ENCODE data around the gene LDB1. TPM values are rescaled to one million over a fixed set of nuclear protein-coding genes. Genes with fewer than 3 reads are reported as not detected.

The LDB1 gene
- total RNA-seq, 2 experiments from 2014 or later, result 50.8 to 60.9 TPM

DNA sequence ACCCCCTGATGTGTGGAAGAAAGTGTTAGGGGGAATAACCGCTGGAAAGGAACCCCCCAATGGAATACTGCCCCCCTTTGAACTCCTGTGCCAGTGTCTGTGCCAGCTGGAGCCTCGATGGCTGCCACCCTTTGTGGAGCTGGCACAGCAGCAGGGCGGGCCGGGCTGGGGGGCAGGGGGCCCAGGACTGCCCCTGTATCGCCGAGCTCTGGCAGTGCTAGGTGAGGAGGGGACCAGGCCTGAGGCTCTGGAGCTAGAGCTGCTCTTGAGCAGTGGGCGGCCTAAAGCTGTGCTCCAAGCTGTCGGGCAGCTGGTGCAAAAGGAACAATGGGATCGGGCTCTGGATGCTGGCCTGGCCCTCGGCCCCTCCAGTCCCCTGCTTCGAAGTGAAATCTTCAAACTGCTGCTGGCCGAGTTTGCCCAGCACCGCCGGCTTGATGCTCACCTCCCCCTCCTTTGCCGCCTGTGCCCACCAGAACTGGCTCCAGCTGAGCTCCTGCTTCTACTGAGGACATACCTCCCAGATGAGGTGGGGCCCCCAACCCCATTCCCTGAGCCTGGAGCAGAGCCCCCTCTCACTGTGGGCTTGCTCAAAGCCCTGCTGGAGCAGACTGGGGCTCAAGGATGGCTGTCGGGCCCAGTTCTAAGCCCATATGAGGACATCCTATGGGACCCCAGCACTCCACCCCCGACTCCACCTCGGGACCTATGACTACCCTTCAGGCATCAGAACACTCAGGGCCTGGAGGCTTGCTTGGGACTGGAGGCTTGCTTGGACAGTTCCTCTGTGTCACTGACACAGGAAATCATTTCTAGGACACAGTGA, 52.9 kb downstream of the LDB1 start:
- TF ChIP-seq, protein P1, sequence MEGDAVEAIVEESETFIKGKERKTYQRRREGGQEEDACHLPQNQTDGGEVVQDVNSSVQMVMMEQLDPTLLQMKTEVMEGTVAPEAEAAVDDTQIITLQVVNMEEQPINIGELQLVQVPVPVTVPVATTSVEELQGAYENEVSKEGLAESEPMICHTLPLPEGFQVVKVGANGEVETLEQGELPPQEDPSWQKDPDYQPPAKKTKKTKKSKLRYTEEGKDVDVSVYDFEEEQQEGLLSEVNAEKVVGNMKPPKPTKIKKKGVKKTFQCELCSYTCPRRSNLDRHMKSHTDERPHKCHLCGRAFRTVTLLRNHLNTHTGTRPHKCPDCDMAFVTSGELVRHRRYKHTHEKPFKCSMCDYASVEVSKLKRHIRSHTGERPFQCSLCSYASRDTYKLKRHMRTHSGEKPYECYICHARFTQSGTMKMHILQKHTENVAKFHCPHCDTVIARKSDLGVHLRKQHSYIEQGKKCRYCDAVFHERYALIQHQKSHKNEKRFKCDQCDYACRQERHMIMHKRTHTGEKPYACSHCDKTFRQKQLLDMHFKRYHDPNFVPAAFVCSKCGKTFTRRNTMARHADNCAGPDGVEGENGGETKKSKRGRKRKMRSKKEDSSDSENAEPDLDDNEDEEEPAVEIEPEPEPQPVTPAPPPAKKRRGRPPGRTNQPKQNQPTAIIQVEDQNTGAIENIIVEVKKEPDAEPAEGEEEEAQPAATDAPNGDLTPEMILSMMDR (conservative IDR thresholded peaks at IDR 0.05; ENCODE audit: low read length), result no peak
- no peak for TF ChIP-seq EZH2phosphoT487 (IDR thresholded peaks at IDR 0.05; ENCODE audit: borderline replicate concordance, low read depth, low read length)
- Histone ChIP-seq H3K79me2 (ENCODE audit: insufficient read depth, low read depth, low read length) (peaks cover 7% of the 10 kb centered on the region; the same call in 1 of the 2 replicates), H3K36me3 (ENCODE audit: insufficient read depth, low read length) (peaks cover 20% of the 10 kb centered on the region; the same call in 1 of the 2 replicates), H3K9me3 (ENCODE audit: low read length) (no peaks in the 10 kb centered on the region), H3K9me2 (ENCODE audit: insufficient read depth, low read length) (no peaks in the 10 kb centered on the region), H3K27ac (ENCODE audit: low read depth, low read length, poor library complexity, severe bottlenecking) (no peak overlapping the region), H3K4me2 (ENCODE audit: low read length) (peak overlapping the region; percentile 85; the same call in 1 of the 2 replicates), H2AFZ (ENCODE audit: low read length) (no peak overlapping the region), H3K4me1 (ENCODE audit: insufficient read depth, low read length, poor library complexity, severe bottlenecking) (peaks cover 17% of the 10 kb centered on the region), H3K4me3 (ENCODE audit: low read depth, low read length, poor library complexity, severe bottlenecking) (peak overlapping the region; percentile 100), H4K20me1 (ENCODE audit: insufficient read depth, low read length) (no peaks in the 10 kb centered on the region; the same call in 1 of the 2 replicates)
- no TSS peak for BruUV-seq (replicated peaks)
- intact Hi-C loops (cut with micrococcal nuclease; ENCODE audit: unreplicated experiment), result no loop called here
- DNase-seq (ENCODE audit: low spot score), result no peak
- ChIA-PET POLR2A (interaction anchor here (0.5 to 1.6 kb wide), 3 partner anchors 10 to 16 kb away, joined by 3 to 4 read pairs (median 4); no protein-coding TSS in a partner anchor), CTCF (ENCODE audit: unreplicated experiment) (no interaction called here)

DNA sequence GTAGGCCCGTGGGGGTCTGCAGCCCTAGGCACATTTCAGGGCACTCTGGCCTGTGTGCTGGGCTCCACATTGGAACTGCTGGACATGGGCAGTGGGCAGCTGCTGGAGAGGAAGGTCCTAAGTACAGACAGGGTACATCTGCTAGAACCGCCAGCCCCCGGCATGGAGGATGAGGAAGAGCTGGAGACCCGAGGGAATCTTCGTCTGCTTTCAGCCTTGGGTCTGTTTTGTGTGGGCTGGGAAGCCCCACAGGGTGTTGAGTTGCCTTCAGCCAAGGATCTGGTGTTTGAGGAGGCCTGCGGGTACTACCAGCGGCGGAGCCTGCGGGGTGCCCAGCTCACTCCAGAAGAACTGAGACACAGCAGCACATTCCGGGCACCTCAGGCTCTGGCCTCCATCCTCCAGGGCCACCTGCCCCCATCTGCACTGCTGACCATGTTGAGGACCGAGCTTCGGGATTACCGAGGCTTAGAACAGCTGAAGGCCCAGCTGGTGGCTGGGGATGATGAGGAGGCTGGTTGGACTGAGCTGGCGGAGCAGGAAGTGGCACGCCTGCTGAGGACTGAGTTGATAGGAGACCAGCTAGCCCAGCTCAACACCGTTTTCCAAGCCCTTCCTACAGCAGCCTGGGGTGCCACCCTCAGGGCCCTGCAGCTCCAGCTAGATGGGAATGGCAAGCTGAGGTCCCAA, 53.6 kb downstream of the LDB1 start:
- H3K36me3 ChIP-seq (ENCODE audit: insufficient read depth, low read length), result peaks cover 20% of the 10 kb centered on the region; the same call in 1 of the 2 replicates
- no peak overlapping the region for H3K27ac ChIP-seq (ENCODE audit: low read depth, low read length, poor library complexity, severe bottlenecking)
- intact Hi-C loops (cut with micrococcal nuclease; ENCODE audit: unreplicated experiment), result no loop called here
- H2AFZ ChIP-seq (ENCODE audit: low read length), result no peak overlapping the region
- H3K79me2 ChIP-seq (ENCODE audit: insufficient read depth, low read depth, low read length), result peaks cover 7% of the 10 kb centered on the region; the same call in 1 of the 2 replicates
- no peak for DNase-seq (ENCODE audit: low spot score)
- no peak for TF ChIP-seq EZH2phosphoT487 (IDR thresholded peaks at IDR 0.05; ENCODE audit: borderline replicate concordance, low read depth, low read length)
- TF ChIP-seq, protein P1 (conservative IDR thresholded peaks at IDR 0.05; ENCODE audit: low read length), result no peak
- CTCF ChIA-PET (ENCODE audit: unreplicated experiment), result no interaction called here
- BruUV-seq (replicated peaks), result no TSS peak
- H4K20me1 ChIP-seq (ENCODE audit: insufficient read depth, low read length), result no peaks in the 10 kb centered on the region; the same call in 1 of the 2 replicates
- H3K9me2 ChIP-seq (ENCODE audit: insufficient read depth, low read length), result no peaks in the 10 kb centered on the region
- H3K4me2 ChIP-seq (ENCODE audit: low read length), result peak overlapping the region; percentile 85
- peak overlapping the region; percentile 100 for H3K4me3 ChIP-seq (ENCODE audit: low read depth, low read length, poor library complexity, severe bottlenecking)
- no peaks in the 10 kb centered on the region for H3K9me3 ChIP-seq (ENCODE audit: low read length)
- H3K4me1 ChIP-seq (ENCODE audit: insufficient read depth, low read length, poor library complexity, severe bottlenecking), result peaks cover 17% of the 10 kb centered on the region
- POLR2A ChIA-PET, result interaction anchor here (0.5 to 1.3 kb wide), 2 partner anchors 14 to 16 kb away, joined by 3 to 4 read pairs; no protein-coding TSS in a partner anchor

Measured in OCI-LY7 (cell line).